CD14-positive monocyte (primary cell): ENCODE measurements around the gene LYL1. TPM values are rescaled to one million over a fixed set of nuclear protein-coding genes. Genes with fewer than 3 reads are reported as not detected.

Source experiments
- DNase-seq, 3 donors: peaks; one replicate each; pipeline ENCODE4 v3.0.0-alpha.2; 2011 to 2022
- H2AFZ ChIP-seq: 2 replicates; pipeline ENCODE4 v1.6.0; 2012; ENCODE audit warnings: mild to moderate bottlenecking, low read depth, low read length, inconsistent platforms; ENCODE audit not compliant: insufficient read depth, poor library complexity, severe bottlenecking
- H3K27ac ChIP-seq, 2 donors: 1 replicate in 1 of 2; 2 replicates in 1 of 2; pipeline ENCODE4 v1.5.1; 2012 to 2013; ENCODE audit warnings: low read length in 2 of 2, control low read depth in 1 of 2, inconsistent platforms in 1 of 2, low read depth in 1 of 2, mild to moderate bottlenecking in 1 of 2
- H3K27me3 ChIP-seq, 2 donors: one replicate each; pipeline versions ENCODE4 v1.6.0 to v1.6.1; 2011 to 2013; ENCODE audit warnings: low read length in 2 of 2; ENCODE audit not compliant: control insufficient read depth in 2 of 2, insufficient read depth in 2 of 2
- H3K36me3 ChIP-seq, 2 donors: replicated peaks in 1 of 2; 1 replicate in 1 of 2; 2 replicates in 1 of 2; pipeline versions ENCODE4 v1.5.1 to v1.6.1; 2012 to 2013; ENCODE audit warnings: low read length in 2 of 2, control low read depth in 1 of 2, inconsistent platforms in 1 of 2, mild to moderate bottlenecking in 1 of 2; ENCODE audit not compliant: insufficient read depth in 2 of 2, control insufficient read depth in 1 of 2
- H3K4me1 ChIP-seq, 2 donors: 1 replicate in 1 of 2; 2 replicates in 1 of 2; pipeline versions ENCODE4 v1.5.1 to v1.6.1; 2012 to 2013; ENCODE audit warnings: low read length in 2 of 2, control low read depth in 1 of 2, inconsistent platforms in 1 of 2, mild to moderate bottlenecking in 1 of 2, moderate library complexity in 1 of 2; ENCODE audit not compliant: insufficient read depth in 2 of 2, control insufficient read depth in 1 of 2
- H3K4me2 ChIP-seq: replicated peaks from 2 replicates; pipeline ENCODE3; 2012; ENCODE audit warnings: low read length, moderate library complexity, mild to moderate bottlenecking; ENCODE audit not compliant: poor library complexity, severe bottlenecking; ENCODE audit errors: extremely low read depth
- H3K4me3 ChIP-seq, 3 experiments: fragments of 200-600 bp in 1 of 3; sonication (generic) in 1 of 3; replicated peaks in 1 of 3; 1 replicate in 2 of 3; 2 replicates in 1 of 3; pipeline ENCODE4 v1.5.1; 2011 to 2013; ENCODE audit warnings: low read length in 3 of 3, mild to moderate bottlenecking in 3 of 3, control low read depth in 2 of 3, low read depth in 2 of 3, inconsistent platforms in 1 of 3, moderate library complexity in 1 of 3
- H3K79me2 ChIP-seq: 2 replicates; pipeline ENCODE4 v1.6.0; 2012; ENCODE audit warnings: mild to moderate bottlenecking, control low read depth, inconsistent platforms, low read length, moderate library complexity; ENCODE audit not compliant: insufficient read depth
- H3K9ac ChIP-seq: 2 replicates; pipeline ENCODE4 v1.6.0; 2017; ENCODE audit warnings: low read length, mild to moderate bottlenecking; ENCODE audit not compliant: insufficient read depth, poor library complexity, severe bottlenecking
- H3K9me3 ChIP-seq, 2 donors: replicated peaks in 1 of 2; 1 replicate in 1 of 2; 2 replicates in 1 of 2; pipeline versions ENCODE4 v1.5.1 to v1.6.1; 2012 to 2013; ENCODE audit warnings: low read length in 2 of 2, control low read depth in 1 of 2; ENCODE audit not compliant: control insufficient read depth in 1 of 2, insufficient read depth in 1 of 2
- H4K20me1 ChIP-seq: 2 replicates; pipeline ENCODE4 v1.6.0; 2012; ENCODE audit warnings: mild to moderate bottlenecking, low read length, control low read depth, moderate library complexity; ENCODE audit not compliant: insufficient read depth
- H3K27ac Mint-ChIP-seq, 7 donors: one replicate each; pipeline ENCODE4 v1.8.0; 2020; ENCODE audit warnings: mild to moderate bottlenecking in 7 of 7, mixed read lengths in 7 of 7, moderate library complexity in 6 of 7, inconsistent platforms in 2 of 7
- H3K27me3 Mint-ChIP-seq, 3 donors: one replicate each; pipeline ENCODE4 v1.8.0; 2021 to 2022; ENCODE audit warnings: low read depth in 3 of 3, mild to moderate bottlenecking in 3 of 3, mixed read lengths in 3 of 3, moderate library complexity in 3 of 3, inconsistent platforms in 1 of 3
- H3K36me3 Mint-ChIP-seq, 2 donors: one replicate each; pipeline ENCODE4 v1.8.0; 2020; ENCODE audit warnings: mixed read lengths in 2 of 2, inconsistent platforms in 1 of 2, mild to moderate bottlenecking in 1 of 2
- H3K4me1 Mint-ChIP-seq: one replicate; pipeline ENCODE4 v1.8.0; 2020; ENCODE audit warnings: mild to moderate bottlenecking, mixed read lengths
- H3K4me3 Mint-ChIP-seq, 2 donors: one replicate each; pipeline ENCODE4 v1.8.0; 2020; ENCODE audit warnings: mild to moderate bottlenecking in 2 of 2, mixed read lengths in 2 of 2, moderate library complexity in 1 of 2
- H3K9me3 Mint-ChIP-seq, 7 donors: one replicate each; pipeline ENCODE4 v1.8.0; 2020 to 2022; ENCODE audit warnings: mixed read lengths in 7 of 7, mild to moderate bottlenecking in 6 of 7, moderate library complexity in 6 of 7, inconsistent platforms in 2 of 7
- WGBS: methylation state at CpG from one replicate; pipeline ENCODE4 v1.1.5; 2013; ENCODE audit warnings: missing lambda C conversion rate; ENCODE audit not compliant: insufficient coverage; 5-methylcytosine and 5-hydroxymethylcytosine counted together
- intact Hi-C, 2 donors: fragments of 100-400 bp; cut with micrococcal nuclease; formaldehyde crosslinking; loops; one replicate each; pipeline versions ENCODE4 v1.15.0 to v1.15.1; 2023
- polyA plus RNA-seq, 3 donors: library from polyadenylated mRNA; depleted of rRNA in 1 of 3; unstranded in 2 of 3; stranded (reverse) in 1 of 3; fragments of 300-500 nt in 2 of 3; fragments of >200 nt in 1 of 3; fragmentation: Illumina TruSeq in 2 of 3; gene quantifications; 1 replicate in 2 of 3; 2 replicates in 1 of 3; pipeline ENCODE4 v1.2.3, GENCODE V29; 2012 to 2021
- TF ChIP-seq, protein P1 (sequence below): fragments of 200-600 bp; IDR thresholded peaks from one replicate; pipeline ENCODE4 v1.8.0; 2022; ENCODE audit warnings: antibody characterized with exemption, mild to moderate bottlenecking

The LYL1 gene
- polyA plus RNA-seq, 3 donors, result 35.7 to 51.1 (median 37.1) TPM

DNA sequence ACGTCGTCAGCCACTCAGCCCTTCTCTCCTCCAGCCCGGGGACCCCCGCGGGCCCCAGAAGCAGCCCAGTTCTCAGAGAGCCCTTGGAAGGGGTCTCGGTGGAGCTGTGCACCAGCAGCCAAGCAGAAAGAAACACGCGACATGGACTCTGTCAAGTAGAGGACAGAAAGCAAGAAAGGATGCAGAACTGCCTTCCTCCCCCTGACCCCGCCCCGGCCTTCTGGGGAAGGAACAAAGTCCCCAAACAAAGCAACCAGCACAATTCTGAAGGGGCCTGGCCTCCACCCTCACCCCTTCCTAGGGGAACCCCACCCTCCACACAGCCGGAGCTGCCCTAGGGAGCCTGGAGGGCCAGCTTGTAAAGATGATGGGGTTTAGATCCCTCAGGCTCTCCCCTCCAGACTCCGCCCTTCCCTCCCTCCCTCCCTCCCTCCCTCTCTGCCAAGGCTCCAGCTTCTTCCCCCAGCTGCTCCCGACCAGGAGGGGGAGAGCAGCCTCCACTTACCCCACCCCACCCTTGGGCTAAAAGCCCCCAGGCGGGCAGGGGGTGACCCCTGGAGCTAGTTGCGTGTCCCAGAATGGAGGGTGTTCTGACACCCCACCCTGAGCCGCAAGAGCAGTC is 7.8 kb downstream of the LYL1 start:
- Histone ChIP-seq H2AFZ (peak overlapping the region; percentile 72), H3K4me2 (peak overlapping the region; percentile 100), H3K4me3 (peak overlapping the region; percentile 50 to 84 (median 50)), H4K20me1 (no peaks in the 10 kb centered on the region), H3K27ac (peak overlapping the region; percentile 66 to 98), H3K36me3 (peaks cover 0 to 2% of the 10 kb centered on the region in 2 donors), H3K27me3 (no peaks in the 10 kb centered on the region), H3K79me2 (peaks cover 33% of the 10 kb centered on the region), H3K9ac (peak overlapping the region; percentile 86), H3K9me3 (no peaks in the 10 kb centered on the region), H3K4me1 (peaks cover 37 to 52% of the 10 kb centered on the region in 2 donors)
- Mint-ChIP-seq H3K36me3 (peaks cover under 1 to 1% of the 10 kb centered on the region in 2 donors), H3K27me3 (peaks cover 0 to 5% (median 3%) of the 10 kb centered on the region in 3 donors), H3K9me3 (no peaks in the 10 kb centered on the region), H3K27ac (peak overlapping the region; percentile 76 to 90 (median 83)), H3K4me1 (peaks cover 30% of the 10 kb centered on the region), H3K4me3 (peak overlapping the region; percentile 87 to 96)
- peak in 1 of 3 donors; percentile 42 for DNase-seq
- intact Hi-C loops, result loop anchor here in 1 of 2 donors (2.0 to 10.0 kb wide), 2 partner anchors 118 to 300 kb away; partner anchors contain the start of gene JUNB
- 15% methylated on average over 10 of the region's 16 CpGs for WGBS
- TF ChIP-seq, protein P1, sequence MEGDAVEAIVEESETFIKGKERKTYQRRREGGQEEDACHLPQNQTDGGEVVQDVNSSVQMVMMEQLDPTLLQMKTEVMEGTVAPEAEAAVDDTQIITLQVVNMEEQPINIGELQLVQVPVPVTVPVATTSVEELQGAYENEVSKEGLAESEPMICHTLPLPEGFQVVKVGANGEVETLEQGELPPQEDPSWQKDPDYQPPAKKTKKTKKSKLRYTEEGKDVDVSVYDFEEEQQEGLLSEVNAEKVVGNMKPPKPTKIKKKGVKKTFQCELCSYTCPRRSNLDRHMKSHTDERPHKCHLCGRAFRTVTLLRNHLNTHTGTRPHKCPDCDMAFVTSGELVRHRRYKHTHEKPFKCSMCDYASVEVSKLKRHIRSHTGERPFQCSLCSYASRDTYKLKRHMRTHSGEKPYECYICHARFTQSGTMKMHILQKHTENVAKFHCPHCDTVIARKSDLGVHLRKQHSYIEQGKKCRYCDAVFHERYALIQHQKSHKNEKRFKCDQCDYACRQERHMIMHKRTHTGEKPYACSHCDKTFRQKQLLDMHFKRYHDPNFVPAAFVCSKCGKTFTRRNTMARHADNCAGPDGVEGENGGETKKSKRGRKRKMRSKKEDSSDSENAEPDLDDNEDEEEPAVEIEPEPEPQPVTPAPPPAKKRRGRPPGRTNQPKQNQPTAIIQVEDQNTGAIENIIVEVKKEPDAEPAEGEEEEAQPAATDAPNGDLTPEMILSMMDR, result no peak

DNA sequence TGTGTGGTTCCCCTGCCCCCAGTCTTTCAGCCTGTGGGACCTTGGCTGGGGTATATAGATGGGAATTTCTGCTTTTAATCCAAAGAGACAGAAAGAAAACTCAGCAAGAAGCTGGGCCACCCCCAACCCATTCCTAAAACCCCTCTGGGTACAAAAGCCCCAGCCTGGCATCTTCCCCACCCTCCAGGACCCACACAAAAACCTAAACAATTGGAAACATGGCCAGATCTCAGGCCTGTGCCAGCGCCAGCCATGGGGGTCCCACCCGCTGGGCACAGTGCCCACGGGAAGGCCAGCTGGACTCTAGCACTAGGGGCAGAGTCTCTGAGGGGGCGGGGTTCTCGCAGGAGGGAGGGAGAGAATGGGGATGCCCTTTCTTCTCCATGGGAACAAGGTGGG is 8.6 kb downstream of the LYL1 start:
- H3K9me3 ChIP-seq, result no peaks in the 10 kb centered on the region
- intact Hi-C loops, result loop anchor here in 1 of 2 donors (2.0 to 10.0 kb wide), 2 partner anchors 117 to 299 kb away; partner anchors contain the start of gene JUNB
- H3K4me2 ChIP-seq, result peak overlapping the region; percentile 100
- H3K4me3 ChIP-seq, result peak overlapping the region in 1 of 3 experiments; percentile 84
- Mint-ChIP-seq H3K4me1 (peaks cover 25% of the 10 kb centered on the region), H3K36me3 (no peaks in the 10 kb centered on the region), H3K9me3 (no peaks in the 10 kb centered on the region), H3K27me3 (peaks cover 0 to 5% (median 3%) of the 10 kb centered on the region in 3 donors), H3K4me3 (peak overlapping the region; percentile 52 to 96), H3K27ac (peak overlapping the region in 4 of 7 donors; percentile 20 to 81 (median 24))
- no peaks in the 10 kb centered on the region for H3K36me3 ChIP-seq
- H3K27ac ChIP-seq, result no peak overlapping the region
- DNase-seq, result no peak
- peak overlapping the region; percentile 72 for H2AFZ ChIP-seq
- peaks cover 31 to 44% of the 10 kb centered on the region in 2 donors for H3K4me1 ChIP-seq
- 79% methylated on average over 3 of the region's 5 CpGs for WGBS
- H3K27me3 ChIP-seq, result no peaks in the 10 kb centered on the region
- no peaks in the 10 kb centered on the region for H4K20me1 ChIP-seq
- TF ChIP-seq, protein P1, result peak; percentile 61
- H3K9ac ChIP-seq, result no peak overlapping the region
- peaks cover 25% of the 10 kb centered on the region for H3K79me2 ChIP-seq
